ENCODE data around the gene RHOT2.
A peak's percentile ranks its signal among the peaks of the same experiment; 100 is the strongest.

Gene RHOT2

GRCh38 chr16:667780-668518, at the start of gene RHOT2:
Gene RHOT2, plus strand, starts transcription at chr16:668132. Its CDS starts 68 bp downstream, at chr16:668200.
- Histone ChIP-seq H3K9me3 (ENCODE audit: control insufficient read depth in 5 of 5, low read length in 5 of 5) (no peaks in the 10 kb centered on the region), H3K36me3 (ENCODE audit: control insufficient read depth in 5 of 5, insufficient read depth in 5 of 5, low read length in 5 of 5) (peaks cover 0 to 39% (median 37%) of the 10 kb centered on the region in 5 donors), H3K27ac (ENCODE audit: low read depth, low read length) (peak within 1 kb of the TSS; percentile 62), H3K9ac (ENCODE audit: low read length in 5 of 5) (peak within 1 kb of the TSS; percentile 26 to 96 (median 84)), H3K27me3 (ENCODE audit: control insufficient read depth in 5 of 5, insufficient read depth in 4 of 5, low read length in 5 of 5) (no peaks in the 10 kb centered on the region), H3K4me1 (ENCODE audit: control insufficient read depth in 5 of 5, insufficient read depth in 5 of 5, low read length in 5 of 5) (peaks cover 2 to 24% (median 21%) of the 10 kb centered on the region in 5 donors), H3K4me3 (ENCODE audit: low read depth in 1 of 5, low read length in 5 of 5) (peak within 1 kb of the TSS; percentile 17 to 80 (median 75))

GRCh38 chr16:619476-620100, 48.3 kb upstream of the RHOT2 start:
- Histone ChIP-seq H3K9ac (ENCODE audit: low read length in 5 of 5) (no peak overlapping the region), H3K27me3 (ENCODE audit: control insufficient read depth in 5 of 5, insufficient read depth in 4 of 5, low read length in 5 of 5) (no peaks in the 10 kb centered on the region), H3K36me3 (ENCODE audit: control insufficient read depth in 5 of 5, insufficient read depth in 5 of 5, low read length in 5 of 5) (peaks cover 0 to 18% (median 3%) of the 10 kb centered on the region in 5 donors), H3K4me1 (ENCODE audit: control insufficient read depth in 5 of 5, insufficient read depth in 5 of 5, low read length in 5 of 5) (peaks cover 0 to 12% (median 0%) of the 10 kb centered on the region in 5 donors), H3K9me3 (ENCODE audit: control insufficient read depth in 5 of 5, low read length in 5 of 5) (no peaks in the 10 kb centered on the region), H3K4me3 (ENCODE audit: low read depth in 1 of 5, low read length in 5 of 5) (no peak overlapping the region), H3K27ac (ENCODE audit: low read depth, low read length) (no peak overlapping the region)

DNA sequence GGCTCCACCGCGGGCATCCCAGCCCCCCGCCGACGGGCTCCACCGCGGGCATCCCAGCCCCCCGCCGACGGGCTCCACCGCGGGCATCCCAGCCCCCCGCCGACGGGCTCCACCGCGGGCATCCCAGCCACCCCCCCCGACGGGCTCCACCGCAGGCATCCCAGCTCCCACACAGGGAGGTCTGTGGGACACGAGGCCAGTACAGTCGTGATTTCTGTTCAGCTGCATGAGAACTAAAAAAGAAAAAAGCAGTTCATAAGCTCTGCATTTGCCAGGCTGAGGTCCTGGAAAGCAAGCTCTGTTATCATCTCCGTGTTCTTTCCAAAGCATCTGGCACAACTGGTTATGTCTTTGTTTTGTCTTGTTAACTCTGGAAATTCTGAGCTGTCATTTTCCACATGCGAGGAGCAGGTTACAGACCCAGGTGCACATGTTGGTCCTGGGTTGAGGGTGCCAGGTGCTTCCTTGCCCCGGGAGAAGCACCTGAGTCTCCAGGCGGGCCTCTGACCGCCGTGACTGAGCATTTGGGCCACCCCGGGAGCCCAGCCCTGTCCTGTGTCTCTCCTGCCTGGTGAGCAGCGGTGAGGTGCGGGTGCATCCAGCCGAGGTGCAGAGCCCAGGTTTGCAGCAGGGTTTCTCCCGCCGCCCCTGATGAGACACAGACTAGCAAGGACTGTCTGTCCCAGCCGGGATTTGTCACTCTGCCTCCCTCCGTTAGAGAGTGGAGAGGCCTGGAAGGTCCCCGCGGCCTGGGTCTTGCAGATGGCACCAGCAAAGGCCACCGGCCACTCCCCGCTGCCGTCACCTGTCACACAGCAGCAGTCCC, 47.0 kb upstream of the RHOT2 start:
- H3K27ac ChIP-seq (ENCODE audit: low read depth, low read length), result no peak overlapping the region
- H3K9ac ChIP-seq (ENCODE audit: low read length in 5 of 5), result no peak overlapping the region
- peaks cover 0 to 30% (median 8%) of the 10 kb centered on the region in 5 donors for H3K36me3 ChIP-seq (ENCODE audit: control insufficient read depth in 5 of 5, insufficient read depth in 5 of 5, low read length in 5 of 5)
- no peaks in the 10 kb centered on the region for H3K27me3 ChIP-seq (ENCODE audit: control insufficient read depth in 5 of 5, insufficient read depth in 4 of 5, low read length in 5 of 5)
- H3K4me1 ChIP-seq (ENCODE audit: control insufficient read depth in 5 of 5, insufficient read depth in 5 of 5, low read length in 5 of 5), result peaks cover 0 to 12% (median 0%) of the 10 kb centered on the region in 5 donors
- no peak overlapping the region for H3K4me3 ChIP-seq (ENCODE audit: low read depth in 1 of 5, low read length in 5 of 5)
- no peaks in the 10 kb centered on the region for H3K9me3 ChIP-seq (ENCODE audit: control insufficient read depth in 5 of 5, low read length in 5 of 5)

DNA sequence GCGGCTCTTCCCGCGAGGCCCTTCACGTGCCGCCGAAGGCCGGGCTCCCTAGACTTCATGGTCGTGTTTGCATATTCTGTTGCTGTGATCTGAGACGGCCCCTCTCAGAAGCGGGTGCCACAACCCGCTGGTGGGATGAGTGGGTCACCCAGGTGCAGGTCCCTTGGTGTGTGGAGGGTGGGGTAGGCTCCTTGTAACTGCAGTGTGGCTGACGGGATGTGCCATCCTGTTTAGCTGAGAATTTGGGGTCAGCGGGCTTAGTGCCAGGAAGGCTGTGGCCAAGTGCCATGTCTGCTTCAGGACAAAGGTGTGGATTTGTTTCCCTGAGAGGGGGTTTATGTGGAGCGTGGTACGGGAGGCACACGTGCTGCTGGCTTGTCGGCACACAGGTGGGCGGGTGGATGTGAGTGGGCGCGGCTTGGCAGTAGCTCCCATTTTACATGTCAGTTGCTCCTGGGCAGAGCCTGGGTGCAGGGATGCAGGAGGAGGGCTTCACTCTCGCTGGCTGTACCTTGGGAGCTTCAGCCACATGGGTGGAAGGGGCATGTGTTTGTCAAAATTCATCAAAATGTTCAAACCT, 46.3 kb upstream of the RHOT2 start:
- no peak overlapping the region for H3K9ac ChIP-seq (ENCODE audit: low read length in 5 of 5)
- H3K36me3 ChIP-seq (ENCODE audit: control insufficient read depth in 5 of 5, insufficient read depth in 5 of 5, low read length in 5 of 5), result peaks cover 0 to 35% (median 8%) of the 10 kb centered on the region in 5 donors
- peaks cover 0 to 19% (median 0%) of the 10 kb centered on the region in 5 donors for H3K4me1 ChIP-seq (ENCODE audit: control insufficient read depth in 5 of 5, insufficient read depth in 5 of 5, low read length in 5 of 5)
- no peak overlapping the region for H3K27ac ChIP-seq (ENCODE audit: low read depth, low read length)
- H3K4me3 ChIP-seq (ENCODE audit: low read depth in 1 of 5, low read length in 5 of 5), result no peak overlapping the region
- no peaks in the 10 kb centered on the region for H3K27me3 ChIP-seq (ENCODE audit: control insufficient read depth in 5 of 5, insufficient read depth in 4 of 5, low read length in 5 of 5)
- no peaks in the 10 kb centered on the region for H3K9me3 ChIP-seq (ENCODE audit: control insufficient read depth in 5 of 5, low read length in 5 of 5)

GRCh38 chr16:622920-623280, 45.0 kb upstream of the RHOT2 start:
- Histone ChIP-seq H3K4me3 (ENCODE audit: low read depth in 1 of 5, low read length in 5 of 5) (no peak overlapping the region), H3K36me3 (ENCODE audit: control insufficient read depth in 5 of 5, insufficient read depth in 5 of 5, low read length in 5 of 5) (peaks cover 0 to 38% (median 10%) of the 10 kb centered on the region in 5 donors), H3K4me1 (ENCODE audit: control insufficient read depth in 5 of 5, insufficient read depth in 5 of 5, low read length in 5 of 5) (peaks cover 0 to 29% (median 0%) of the 10 kb centered on the region in 5 donors), H3K27me3 (ENCODE audit: control insufficient read depth in 5 of 5, insufficient read depth in 4 of 5, low read length in 5 of 5) (no peaks in the 10 kb centered on the region), H3K27ac (ENCODE audit: low read depth, low read length) (no peak overlapping the region), H3K9me3 (ENCODE audit: control insufficient read depth in 5 of 5, low read length in 5 of 5) (no peaks in the 10 kb centered on the region), H3K9ac (ENCODE audit: low read length in 5 of 5) (no peak overlapping the region)

DNA sequence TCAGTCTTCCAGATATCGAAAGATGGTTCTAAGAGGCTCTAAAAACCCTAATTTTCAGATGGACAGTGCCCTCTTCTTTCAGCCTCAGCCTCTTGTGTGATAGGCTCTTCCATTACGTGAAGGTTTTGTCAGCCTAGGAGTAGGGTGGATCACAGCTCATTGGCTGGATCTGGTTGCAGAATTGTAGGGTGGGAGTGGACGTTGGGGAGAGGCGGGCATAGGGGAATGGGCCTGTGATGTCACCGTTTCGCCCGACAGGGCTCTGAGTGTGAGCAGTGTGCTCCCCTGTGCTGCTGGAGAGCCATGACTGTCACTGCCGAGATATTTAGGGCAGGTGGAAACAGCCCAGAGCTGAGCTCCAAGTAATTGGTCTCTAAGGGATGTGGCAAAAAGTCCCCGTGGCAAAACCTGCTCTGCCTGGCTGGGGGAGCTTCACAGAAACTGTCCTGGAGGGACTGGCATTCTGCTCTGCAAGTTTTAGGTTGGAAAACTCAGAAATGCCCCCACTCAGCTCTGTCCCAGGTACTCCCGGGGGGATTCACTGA, 43.3 kb upstream of the RHOT2 start:
- Histone ChIP-seq H3K27ac (ENCODE audit: low read depth, low read length) (no peak overlapping the region), H3K36me3 (ENCODE audit: control insufficient read depth in 5 of 5, insufficient read depth in 5 of 5, low read length in 5 of 5) (peaks cover 0 to 44% (median 17%) of the 10 kb centered on the region in 5 donors), H3K9ac (ENCODE audit: low read length in 5 of 5) (peak overlapping the region in 1 of 5 donors; percentile 13), H3K4me1 (ENCODE audit: control insufficient read depth in 5 of 5, insufficient read depth in 5 of 5, low read length in 5 of 5) (peaks cover 0 to 36% (median 4%) of the 10 kb centered on the region in 5 donors), H3K9me3 (ENCODE audit: control insufficient read depth in 5 of 5, low read length in 5 of 5) (no peaks in the 10 kb centered on the region), H3K4me3 (ENCODE audit: low read depth in 1 of 5, low read length in 5 of 5) (no peak overlapping the region), H3K27me3 (ENCODE audit: control insufficient read depth in 5 of 5, insufficient read depth in 4 of 5, low read length in 5 of 5) (no peaks in the 10 kb centered on the region)

DNA sequence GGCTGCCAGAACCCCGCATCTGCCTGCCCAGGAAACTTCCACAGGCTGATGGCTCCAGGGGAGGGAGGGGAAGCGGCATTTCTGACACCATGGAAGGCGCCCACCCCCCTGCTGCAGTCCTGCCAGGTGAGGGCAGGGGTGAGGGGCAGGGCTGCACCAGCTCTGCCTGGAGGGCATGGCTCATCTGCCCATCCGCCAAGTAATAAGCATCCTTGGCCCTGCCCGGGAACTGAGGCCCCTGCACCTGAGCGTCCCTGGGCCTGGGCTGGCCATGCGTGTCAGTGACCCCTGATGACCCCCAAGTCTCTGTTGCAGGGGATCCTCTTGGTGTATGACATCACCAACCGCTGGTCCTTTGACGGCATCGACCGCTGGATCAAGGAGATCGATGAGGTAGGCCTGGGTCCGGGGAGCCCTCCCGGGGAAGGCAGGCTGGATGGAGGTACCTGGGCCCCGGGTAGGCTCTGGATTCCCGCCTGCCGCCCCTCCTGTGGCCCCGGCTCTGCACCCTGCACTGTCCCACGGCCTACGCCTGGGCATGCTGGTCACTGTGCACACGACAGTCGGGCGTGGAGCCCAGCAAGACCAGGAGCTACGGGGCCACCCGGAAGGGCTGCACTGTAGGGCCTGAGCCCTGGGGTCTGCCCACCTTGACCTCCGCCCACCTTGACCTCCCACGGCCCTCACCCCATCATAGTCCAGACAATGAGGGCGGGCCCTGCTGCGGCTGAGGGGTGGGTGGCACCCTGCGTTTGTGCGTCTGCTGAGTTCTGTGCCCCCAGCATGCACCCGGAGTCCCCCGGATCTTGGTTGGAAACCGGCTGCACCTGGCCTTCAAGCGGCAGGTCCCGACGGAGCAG, 42.6 kb upstream of the RHOT2 start:
- Histone ChIP-seq H3K9me3 (ENCODE audit: control insufficient read depth in 5 of 5, low read length in 5 of 5) (no peaks in the 10 kb centered on the region), H3K4me3 (ENCODE audit: low read depth in 1 of 5, low read length in 5 of 5) (no peak overlapping the region), H3K36me3 (ENCODE audit: control insufficient read depth in 5 of 5, insufficient read depth in 5 of 5, low read length in 5 of 5) (peaks cover 0 to 44% (median 17%) of the 10 kb centered on the region in 5 donors), H3K27ac (ENCODE audit: low read depth, low read length) (no peak overlapping the region), H3K27me3 (ENCODE audit: control insufficient read depth in 5 of 5, insufficient read depth in 4 of 5, low read length in 5 of 5) (no peaks in the 10 kb centered on the region), H3K4me1 (ENCODE audit: control insufficient read depth in 5 of 5, insufficient read depth in 5 of 5, low read length in 5 of 5) (peaks cover 0 to 43% (median 12%) of the 10 kb centered on the region in 5 donors), H3K9ac (ENCODE audit: low read length in 5 of 5) (no peak overlapping the region)

GRCh38 chr16:625977-626765, 41.8 kb upstream of the RHOT2 start:
- Histone ChIP-seq H3K9me3 (ENCODE audit: control insufficient read depth in 5 of 5, low read length in 5 of 5) (no peaks in the 10 kb centered on the region), H3K27me3 (ENCODE audit: control insufficient read depth in 5 of 5, insufficient read depth in 4 of 5, low read length in 5 of 5) (no peaks in the 10 kb centered on the region), H3K9ac (ENCODE audit: low read length in 5 of 5) (no peak overlapping the region), H3K4me3 (ENCODE audit: low read depth in 1 of 5, low read length in 5 of 5) (no peak overlapping the region), H3K4me1 (ENCODE audit: control insufficient read depth in 5 of 5, insufficient read depth in 5 of 5, low read length in 5 of 5) (peaks cover 0 to 49% (median 19%) of the 10 kb centered on the region in 5 donors), H3K36me3 (ENCODE audit: control insufficient read depth in 5 of 5, insufficient read depth in 5 of 5, low read length in 5 of 5) (peaks cover 0 to 40% (median 16%) of the 10 kb centered on the region in 5 donors), H3K27ac (ENCODE audit: low read depth, low read length) (no peak overlapping the region)
